GM20000 (cell line): ENCODE measurements around the gene CAMSAP1.
A peak's percentile ranks its signal among the peaks of the same experiment; 100 is the strongest.
"Not testable (repeated sequence)": the region's sequence is repeated elsewhere in the genome, so short reads cannot be mapped to it uniquely, and the experiment has no call there.

Experiments used
- DNase-seq: peaks from one replicate; pipeline ENCODE4 v3.0.0; 2012; ENCODE audit warnings: low spot score
- CTCF ChIP-seq: IDR thresholded peaks from 2 replicates; pipeline ENCODE4 v1.5.1; 2012; ENCODE audit warnings: mild to moderate bottlenecking, control low read depth; ENCODE audit errors: extremely low read depth, missing control alignments

Gene CAMSAP1

GRCh38 chr9:135907431-135908092 lies at the start of gene CAMSAP1:
Gene CAMSAP1, minus strand, starts transcription at chr9:135907546. Its CDS starts 387 bp downstream, at chr9:135907159.
- no peak for TF ChIP-seq CTCF
- peak; percentile 99 for DNase-seq

- DNase-seq: no peak
These were observed 49.4 kb upstream of the CAMSAP1 start for GRCh38 chr9:135956802-135957174.

GRCh38 chr9:135955934-135956801 lies 48.8 kb upstream of the CAMSAP1 start:
- DNase-seq: no peak
- no peak for TF ChIP-seq CTCF

More at GRCh38 chr9:135956802-135957174, 49.4 kb upstream of the CAMSAP1 start:
- TF ChIP-seq CTCF: no peak

GRCh38 chr9:135952664-135953206 lies 45.4 kb upstream of the CAMSAP1 start:
- no peak for DNase-seq
- no peak for TF ChIP-seq CTCF

- no peak for TF ChIP-seq CTCF
- no peak for DNase-seq
These were observed 44.7 kb upstream of the CAMSAP1 start for GRCh38 chr9:135951889-135952663.

GRCh38 chr9:135951310-135951709 lies 44.0 kb upstream of the CAMSAP1 start:
- not testable (repeated sequence) for DNase-seq

GRCh38 chr9:135950841-135951240 lies 43.5 kb upstream of the CAMSAP1 start:
- DNase-seq: not testable (repeated sequence)

- DNase-seq: no peak
These were observed 42.9 kb upstream of the CAMSAP1 start for GRCh38 chr9:135950135-135950682.

More at GRCh38 chr9:135950135-135950682, 42.9 kb upstream of the CAMSAP1 start:
- TF ChIP-seq CTCF: no peak
